Measurements from ENCODE around the gene RAET1G.

GRCh38 chr6:149909701-149910470, 13.0 kb downstream of the RAET1G start:
- TF ChIP-seq YY1 (IDR thresholded peaks at IDR 0.05; ENCODE audit: insufficient read depth, insufficient read length) (no peak), ZNF274 (IDR thresholded peaks at IDR 0.05; ENCODE audit: low read depth, low read length) (no peak), SUZ12 (IDR thresholded peaks at IDR 0.05; ENCODE audit: extremely low read depth, insufficient read depth, insufficient read length) (no peak)
